Astrocyte of the cerebellum (primary cell): Measurements from ENCODE around the gene RAET1L.

ENCODE experiments used
- DNase-seq: peaks from one replicate; pipeline ENCODE4 v3.0.0-alpha.2; 2011; ENCODE audit warnings: low read depth
- H3K4me3 ChIP-seq: 2 replicates; pipeline ENCODE4 v1.5.1; 2011; ENCODE audit warnings: mild to moderate bottlenecking, low read depth, low read length, moderate library complexity
- CTCF ChIP-seq: IDR thresholded peaks from 2 replicates; pipeline ENCODE4 v1.5.1; 2012; ENCODE audit warnings: low read length, low read depth, moderate library complexity, mild to moderate bottlenecking; ENCODE audit errors: missing control alignments
- in situ Hi-C: cut with HindIII; loops from 2 replicates; pipeline ENCODE4 v1.10.0; 2017; ENCODE audit warnings: low sequenced_read_pairs

Gene RAET1L

GRCh38 chr6:150036081-150036480 lies 10.7 kb upstream of the RAET1L start:
- no peak for DNase-seq
- H3K4me3 ChIP-seq, result no peak overlapping the region
- in situ Hi-C loops, result no loop called here
- no peak for TF ChIP-seq CTCF

GRCh38 chr6:150033207-150033771 lies 8.0 kb upstream of the RAET1L start:
- no peak for DNase-seq
- in situ Hi-C loops, result no loop called here
- H3K4me3 ChIP-seq, result no peak overlapping the region
- TF ChIP-seq CTCF, result no peak

- no peak for DNase-seq
- no peak overlapping the region for H3K4me3 ChIP-seq
- TF ChIP-seq CTCF, result no peak
- in situ Hi-C loops, result no loop called here
These were observed 7.3 kb upstream of the RAET1L start for GRCh38 chr6:150032598-150032997.

- no peak overlapping the region for H3K4me3 ChIP-seq
- no peak for TF ChIP-seq CTCF
- no peak for DNase-seq
- in situ Hi-C loops, result no loop called here
These were observed 5.3 kb upstream of the RAET1L start for GRCh38 chr6:150030611-150031010.

- DNase-seq, result no peak
- in situ Hi-C loops, result no loop called here
- no peak for TF ChIP-seq CTCF
- no peak overlapping the region for H3K4me3 ChIP-seq
These were observed 4.4 kb upstream of the RAET1L start for GRCh38 chr6:150029749-150030148.

DNA sequence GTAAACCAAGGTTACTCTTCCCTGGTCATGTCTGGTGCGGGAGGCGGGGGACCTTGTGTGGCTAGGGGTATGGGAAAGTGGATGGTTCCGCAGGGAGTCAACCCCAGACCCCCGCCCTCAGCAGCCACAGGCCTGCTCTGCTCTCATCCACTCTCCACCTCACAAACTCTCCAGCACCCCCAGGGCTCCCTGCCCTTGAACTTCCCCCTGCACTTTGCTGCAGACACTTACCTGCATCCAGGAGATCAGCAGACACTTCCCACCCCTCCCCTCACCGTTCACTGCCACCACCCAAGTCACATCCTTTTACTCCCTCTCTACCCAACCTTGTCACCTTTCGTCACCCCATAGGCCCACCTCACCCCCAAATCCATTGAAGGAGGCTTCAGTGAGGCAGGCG lies 3.9 kb upstream of the RAET1L start:
- DNase-seq, result no peak
- in situ Hi-C loops, result no loop called here
- no peak overlapping the region for H3K4me3 ChIP-seq
- TF ChIP-seq CTCF, result no peak

DNA sequence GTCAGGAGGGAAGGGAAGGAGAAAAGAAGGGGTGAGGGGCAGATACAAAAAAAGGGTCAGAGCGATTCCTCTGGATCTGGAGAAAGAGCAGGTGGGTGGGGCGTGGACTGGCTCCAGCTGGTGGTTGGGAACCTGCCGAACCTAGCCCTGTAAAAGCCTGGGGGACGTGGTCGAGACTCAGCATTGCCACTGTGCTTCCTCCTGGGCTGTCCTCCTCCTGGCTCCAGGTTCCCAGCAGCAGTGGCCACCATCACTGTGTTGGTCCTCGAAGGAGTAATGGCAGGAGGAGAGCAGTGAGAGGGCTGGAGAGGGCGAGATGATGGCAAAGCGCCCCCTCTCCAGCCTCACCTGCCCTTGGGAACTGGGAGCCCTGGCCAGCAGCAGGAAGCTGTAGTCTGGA lies 3.5 kb upstream of the RAET1L start:
- no peak for TF ChIP-seq CTCF
- no peak for DNase-seq
- in situ Hi-C loops, result no loop called here
- H3K4me3 ChIP-seq, result no peak overlapping the region
